NB4 (cell line): ENCODE measurements around the gene TLE2.

Experiments used
- CTCF ChIP-seq: IDR thresholded peaks from one replicate; pipeline ENCODE4 v1.5.1; 2012; ENCODE audit warnings: low read depth, low read length
- MAX ChIP-seq: IDR thresholded peaks from 2 replicates; pipeline ENCODE4 v1.6.1; 2011; ENCODE audit warnings: low read depth, low read length
- MYC ChIP-seq: IDR thresholded peaks from 2 replicates; pipeline ENCODE4 v1.6.1; 2011; ENCODE audit warnings: low read depth, low read length
- POLR2A ChIP-seq: IDR thresholded peaks from 2 replicates; pipeline ENCODE4 v1.6.1; 2011; ENCODE audit warnings: mild to moderate bottlenecking; ENCODE audit not compliant: insufficient read length; ENCODE audit errors: extremely low read depth

GRCh38 chr19:2967972-2968371 is 61.1 kb downstream of the TLE2 start:
- TF ChIP-seq CTCF = no peak
- no peak for TF ChIP-seq POLR2A
- TF ChIP-seq MAX = no peak
- TF ChIP-seq MYC = no peak
